IMR-90 (cell line): ENCODE results near the gene VEGFA. TPM values are rescaled to one million over a fixed set of nuclear protein-coding genes. Genes with fewer than 3 reads are reported as not detected.

Experiments
- ATAC-seq: fragments of 200-7000 bp; cut with Tn5 transposase; 2 replicates; pipeline ENCODE4 v1.9.1; 2020; ENCODE audit warnings: low read depth, mild to moderate bottlenecking, moderate library complexity
- BruUV-seq: library from RNA; stranded (reverse); fragments of 400-500 nt; replicated peaks from 2 replicates; lab custom pipeline; 2021; lab: Mats Ljungman, UMichigan
- CTCF ChIA-PET: fragments of 300-600 bp; formaldehyde crosslinking; extraction: SDS; loops from one replicate; lab custom pipeline; 2021; ENCODE audit warnings: antibody characterized with exemption; lab: Yijun Ruan, JAX
- POLR2A ChIA-PET: fragments of 300-600 bp; sonication (Branson Sonifier 250); formaldehyde crosslinking; loops from one replicate; lab custom pipeline; 2022; ENCODE audit warnings: antibody characterized with exemption; ENCODE audit not compliant: unreplicated experiment; lab: Charles Lee
- DNase-seq: peaks from one replicate; pipeline ENCODE4 v3.0.0; 2013
- H2AFZ ChIP-seq: replicated peaks from 2 replicates; pipeline ENCODE3; 2013; ENCODE audit warnings: low read length, mild to moderate bottlenecking; ENCODE audit not compliant: poor library complexity
- H2AK5ac ChIP-seq: 2 replicates; pipeline ENCODE4 v1.6.1; 2013; ENCODE audit warnings: low read depth, low read length, inconsistent platforms
- H2AK9ac ChIP-seq: replicated peaks from 2 replicates; pipeline ENCODE3; 2013; ENCODE audit warnings: mild to moderate bottlenecking, low read depth, low read length, moderate library complexity; ENCODE audit not compliant: poor library complexity
- H2BK120ac ChIP-seq: 2 replicates; pipeline ENCODE4 v1.6.1; 2013; ENCODE audit warnings: low read depth, low read length, inconsistent platforms
- H2BK15ac ChIP-seq: 3 replicates; pipeline ENCODE4 v1.6.1; 2013; ENCODE audit warnings: low read depth, low read length, inconsistent platforms
- H2BK20ac ChIP-seq: 2 replicates; pipeline ENCODE4 v1.6.1; 2013; ENCODE audit warnings: low read depth, mild to moderate bottlenecking, inconsistent platforms, low read length, moderate library complexity
- H2BK5ac ChIP-seq: 2 replicates; pipeline ENCODE4 v1.6.1; 2013; ENCODE audit warnings: mild to moderate bottlenecking, low read depth, low read length, inconsistent platforms; ENCODE audit not compliant: poor library complexity, severe bottlenecking
- H3K14ac ChIP-seq: replicated peaks from 2 replicates; pipeline ENCODE4 v1.6.1; 2013; ENCODE audit warnings: low read depth, low read length, inconsistent platforms
- H3K18ac ChIP-seq: 2 replicates; pipeline ENCODE4 v1.6.1; 2013; ENCODE audit warnings: low read depth, low read length, control low read depth
- H3K23ac ChIP-seq: 2 replicates; pipeline ENCODE4 v1.6.1; 2013; ENCODE audit warnings: low read depth, low read length, inconsistent platforms
- H3K27ac ChIP-seq: 2 replicates; pipeline ENCODE4 v1.5.1; 2013; ENCODE audit warnings: mild to moderate bottlenecking, control low read depth, low read length; ENCODE audit not compliant: insufficient read depth
- H3K27me3 ChIP-seq: 2 replicates; pipeline ENCODE4 v1.6.1; 2013; ENCODE audit warnings: low read length; ENCODE audit not compliant: control insufficient read depth, insufficient read depth
- H3K36me3 ChIP-seq: 2 replicates; pipeline ENCODE4 v1.6.1; 2013; ENCODE audit warnings: low read length, mixed read lengths; ENCODE audit not compliant: control insufficient read depth, insufficient read depth
- H3K4ac ChIP-seq: 2 replicates; pipeline ENCODE4 v1.6.1; 2013; ENCODE audit warnings: low read depth, low read length, inconsistent platforms
- H3K4me1 ChIP-seq: 2 replicates; pipeline ENCODE4 v1.6.1; 2013; ENCODE audit warnings: low read length, mixed read lengths; ENCODE audit not compliant: control insufficient read depth, insufficient read depth
- H3K4me2 ChIP-seq: 2 replicates; pipeline ENCODE4 v1.6.1; 2013; ENCODE audit warnings: low read depth, mild to moderate bottlenecking, control low read depth, low read length, moderate library complexity
- H3K4me3 ChIP-seq: 2 replicates; pipeline ENCODE4 v1.5.1; 2013; ENCODE audit warnings: low read depth, mild to moderate bottlenecking, control low read depth, low read length, moderate library complexity; ENCODE audit not compliant: insufficient read depth
- H3K56ac ChIP-seq: 2 replicates; pipeline ENCODE4 v1.6.1; 2013; ENCODE audit warnings: low read length, inconsistent platforms; ENCODE audit not compliant: insufficient read depth; ENCODE audit errors: extremely low read depth
- H3K79me1 ChIP-seq, 2 experiments: 2 replicates each; pipeline ENCODE4 v1.6.1; 2013; ENCODE audit warnings: low read length in 2 of 2, inconsistent platforms in 1 of 2, low read depth in 1 of 2
- H3K9ac ChIP-seq: 2 replicates; pipeline ENCODE4 v1.6.1; 2013; ENCODE audit warnings: low read depth, low read length, control low read depth
- H3K9me1 ChIP-seq: 2 replicates; pipeline ENCODE4 v1.6.1; 2013; ENCODE audit warnings: low read length, inconsistent platforms; ENCODE audit not compliant: insufficient read depth
- H3K9me3 ChIP-seq: 2 replicates; pipeline ENCODE4 v1.6.1; 2013; ENCODE audit warnings: low read length; ENCODE audit not compliant: control insufficient read depth, insufficient read depth
- H4K20me1 ChIP-seq: 2 replicates; pipeline ENCODE4 v1.6.1; 2013; ENCODE audit warnings: low read length, inconsistent platforms; ENCODE audit not compliant: insufficient read depth
- H4K5ac ChIP-seq: 2 replicates; pipeline ENCODE4 v1.6.1; 2013; ENCODE audit warnings: mild to moderate bottlenecking, low read depth, low read length, control low read depth
- H4K8ac ChIP-seq, 2 experiments: 2 replicates each; pipeline ENCODE4 v1.6.1; 2013; ENCODE audit warnings: low read depth in 2 of 2, low read length in 2 of 2, control low read depth in 1 of 2, inconsistent platforms in 1 of 2
- H4K91ac ChIP-seq: 2 replicates; pipeline ENCODE4 v1.6.1; 2013; ENCODE audit warnings: low read depth, low read length, inconsistent platforms; ENCODE audit not compliant: insufficient read depth
- BHLHE40 ChIP-seq: fragments of 150-350 bp; IDR thresholded peaks from 2 replicates; pipeline ENCODE4 v1.6.1; 2016; ENCODE audit warnings: mild to moderate bottlenecking, low read depth, low read length
- CHD1 ChIP-seq: IDR thresholded peaks from 2 replicates; pipeline ENCODE4 v1.6.1; 2012; ENCODE audit warnings: low read depth, low read length, improper control_type of control experiment
- ELK1 ChIP-seq: fragments of 150-350 bp; IDR thresholded peaks from 2 replicates; pipeline ENCODE4 v1.6.1; 2016; ENCODE audit warnings: low read depth, mild to moderate bottlenecking, low read length, moderate library complexity, borderline replicate concordance
- FOS ChIP-seq: fragments of 150-350 bp; IDR thresholded peaks from 2 replicates; pipeline ENCODE4 v1.6.1; 2016; ENCODE audit warnings: low read depth, low read length
- MAFK ChIP-seq: IDR thresholded peaks from 2 replicates; pipeline ENCODE4 v1.6.1; 2012; ENCODE audit warnings: low read depth, low read length, improper control_type of control experiment
- MAZ ChIP-seq: IDR thresholded peaks from 2 replicates; pipeline ENCODE4 v1.6.1; 2012; ENCODE audit warnings: low read depth, mild to moderate bottlenecking, low read length, improper control_type of control experiment, moderate library complexity, borderline replicate concordance
- NFE2L2 ChIP-seq: fragments of 150-350 bp; IDR thresholded peaks from 2 replicates; pipeline ENCODE4 v1.6.1; 2016; ENCODE audit warnings: low read depth, mild to moderate bottlenecking, low read length
- RAD21 ChIP-seq: IDR thresholded peaks from 2 replicates; pipeline ENCODE4 v1.6.1; 2012; ENCODE audit warnings: low read length, improper control_type of control experiment
- RFX5 ChIP-seq: IDR thresholded peaks from 2 replicates; pipeline ENCODE4 v1.8.0; 2012; ENCODE audit warnings: low read depth, mild to moderate bottlenecking, low read length, moderate library complexity
- SMC3 ChIP-seq: fragments of 150-350 bp; IDR thresholded peaks from 2 replicates; pipeline ENCODE4 v1.6.1; 2016; ENCODE audit warnings: low read depth, mild to moderate bottlenecking, antibody characterized with exemption, low read length, moderate library complexity
- USF2 ChIP-seq: fragments of 150-350 bp; IDR thresholded peaks from 2 replicates; pipeline ENCODE4 v1.6.1; 2017; ENCODE audit warnings: mild to moderate bottlenecking, antibody characterized with exemption, low read length, low read depth
- WGBS, 2 experiments: methylation state at CpG; one replicate each; pipeline versions ENCODE4 v1.1.5 to v1.1.7; 2013; ENCODE audit warnings: missing lambda C conversion rate in 2 of 2; ENCODE audit not compliant: insufficient read length in 1 of 2; ENCODE audit errors: extremely low coverage in 2 of 2; 5-methylcytosine and 5-hydroxymethylcytosine counted together
- dilution Hi-C: fragments of 300-500 bp; cut with HindIII; formaldehyde crosslinking; loops from one replicate; pipeline ENCODE4 v1.14.3; 2018; ENCODE audit warnings: low sequenced_read_pairs; ENCODE audit not compliant: unreplicated experiment
- in situ Hi-C: fragments of 300-500 bp; cut with MboI; formaldehyde crosslinking; loops from 3 replicates; pipeline ENCODE4 v1.14.3; 2019; ENCODE audit warnings: low sequenced_read_pairs, inconsistent platforms, mixed read lengths
- intact Hi-C: fragments of 100-400 bp; cut with micrococcal nuclease; formaldehyde crosslinking; loops from 2 replicates; pipeline ENCODE4 v1.10.0; 2022
- polyA plus RNA-seq, 3 experiments: library from polyadenylated mRNA; depleted of rRNA; stranded (reverse); fragments of >200 nt; gene quantifications; 2 replicates each; pipeline ENCODE4 v1.2.3, GENCODE V29; 2012; ENCODE audit warnings: low replicate concordance in 1 of 3
- total RNA-seq: library from RNA; depleted of rRNA; stranded (reverse); fragments of >200 nt; gene quantifications from 2 replicates; pipeline ENCODE4 v1.2.3, GENCODE V29; 2012

VEGFA gene
- total and polyA plus RNA-seq, 2 of the 4 experiments (the other 2 are of a cell fraction), result 190 to 234 TPM

- H2AFZ ChIP-seq, result no peak overlapping the region
- no peak overlapping the region for H3K18ac ChIP-seq
- no peak for TF ChIP-seq CHD1
- no peak for TF ChIP-seq ELK1
- TF ChIP-seq NFE2L2, result no peak
- TF ChIP-seq MAFK, result no peak
- no peak for TF ChIP-seq USF2
- TF ChIP-seq BHLHE40, result no peak
- TF ChIP-seq SMC3, result no peak
- TF ChIP-seq RAD21, result no peak
- no peak for TF ChIP-seq FOS
- no peak for TF ChIP-seq MAZ
- no peak for TF ChIP-seq RFX5
- no peaks in the 10 kb centered on the region for H3K9me3 ChIP-seq
- H2BK120ac ChIP-seq, result no peak overlapping the region
- ATAC-seq (no peak), DNase-seq (no peak)
- no CpG with 5 or more reads among the region's 4 CpGs for WGBS, 2 experiments
- no peak overlapping the region for H4K8ac ChIP-seq
- no peaks in the 10 kb centered on the region for H3K9me1 ChIP-seq
- H3K9ac ChIP-seq, result no peak overlapping the region
- intact Hi-C loops (no loop called here), dilution Hi-C loops (no loop called here), in situ Hi-C loops (no loop called here)
- no peak overlapping the region for H2AK5ac ChIP-seq
- no peak overlapping the region for H2BK15ac ChIP-seq
- ChIA-PET POLR2A (no interaction called here), CTCF (no interaction called here)
- H4K5ac ChIP-seq, result no peak overlapping the region
- BruUV-seq, result no TSS peak
- H4K20me1 ChIP-seq, result no peaks in the 10 kb centered on the region
- H2BK5ac ChIP-seq, result no peak overlapping the region
- H3K4me3 ChIP-seq, result no peak overlapping the region
- H3K4me2 ChIP-seq, result no peak overlapping the region
- H3K4ac ChIP-seq, result no peak overlapping the region
- H3K27me3 ChIP-seq, result peaks cover 46% of the 10 kb centered on the region
- peaks cover 1% of the 10 kb centered on the region; the same call in 1 of the 2 replicates for H3K4me1 ChIP-seq
- no peaks in the 10 kb centered on the region for H3K79me1 ChIP-seq
- no peak overlapping the region for H3K56ac ChIP-seq
- no peak overlapping the region for H3K27ac ChIP-seq
- H2AK9ac ChIP-seq, result no peak overlapping the region
- H2BK20ac ChIP-seq, result no peak overlapping the region
- H3K14ac ChIP-seq, result no peak overlapping the region
- no peak overlapping the region for H3K23ac ChIP-seq
- H3K36me3 ChIP-seq, result no peaks in the 10 kb centered on the region
- no peak overlapping the region for H4K91ac ChIP-seq
Measured at GRCh38 chr6:43821101-43821886, 51.3 kb downstream of the VEGFA start.
